ENCODE data around the gene FMN1. TPM values are rescaled to one million over a fixed set of nuclear protein-coding genes. Genes with fewer than 3 reads are reported as not detected.

FMN1 gene
- total and polyA plus RNA-seq, 10 of the 15 experiments (the other 5 are each of a cell fraction or from before 2014, with no cell fraction given) = 0.05 to 0.16 (median 0.08) TPM; not detected in 4

DNA sequence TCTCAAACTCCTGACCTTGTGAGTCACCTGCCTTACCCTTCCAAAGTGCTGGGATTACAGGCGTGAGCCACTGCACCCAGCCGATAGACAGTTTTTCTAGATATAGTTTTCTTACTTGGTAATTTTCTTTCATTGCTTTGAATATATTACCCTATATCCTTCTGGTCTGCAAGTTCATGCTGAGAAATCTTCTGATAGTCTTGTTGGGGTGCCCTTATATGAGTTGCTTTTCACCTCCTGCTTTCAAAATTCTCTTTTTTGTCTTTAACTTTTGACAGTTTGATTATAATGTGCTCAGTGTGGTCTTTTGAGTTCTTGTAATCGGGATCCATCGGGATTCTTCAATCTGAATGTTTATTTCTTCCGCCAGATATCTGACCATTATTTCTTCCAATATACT lies 259.4 kb downstream of the FMN1 start:
- RAD21 ChIA-PET (ENCODE audit: unreplicated experiment) = no interaction called here
- H3K4me3 ChIP-seq = no peak overlapping the region
- in situ Hi-C loops (cut with MboI) (no loop called here), intact Hi-C loops (cut with micrococcal nuclease; ENCODE audit: unreplicated experiment) (no loop called here)
- 51% methylated on average over 5 of the region's 5 CpGs for WGBS (ENCODE audit: insufficient coverage, insufficient replicate concordance, low lambda C conversion rate, missing lambda C conversion rate)
- no peaks in the 10 kb centered on the region for H3K79me2 ChIP-seq (ENCODE audit: control insufficient read depth, insufficient read depth, low read length)
- H4K20me1 ChIP-seq (ENCODE audit: control insufficient read depth, insufficient read depth) = no peaks in the 10 kb centered on the region
- H3K4me2 ChIP-seq (ENCODE audit: control insufficient read depth, insufficient read depth) = no peak overlapping the region
- no peak overlapping the region for H3K9ac ChIP-seq (ENCODE audit: control insufficient read depth, insufficient read depth, low read length)
- H3K4me1 ChIP-seq (ENCODE audit: control insufficient read depth, insufficient read depth, low read length) = no peaks in the 10 kb centered on the region
- FAIRE-seq = no peak
- no peak for DNase-seq (ENCODE audit: low read depth, low spot score)
- no peaks in the 10 kb centered on the region for H3K36me3 ChIP-seq (ENCODE audit: control insufficient read depth in 2 of 2, insufficient read depth in 2 of 2, low read length in 1 of 2)
- SMC1A ChIA-PET (ENCODE audit: uncharacterized antibody, unreplicated experiment) = interaction anchor here (2.1 kb wide), 1 partner anchor 91 kb away, joined by 49 read pairs; no protein-coding TSS in a partner anchor
- no TSS peak for BruUV-seq (replicated peaks)
- peaks cover 0 to 4% of the 10 kb centered on the region in 2 experiments; a peak in 1 of 4 replicates for H3K27me3 ChIP-seq (replicated peaks in 1 of 2; ENCODE audit: control insufficient read depth in 2 of 2, insufficient read depth in 2 of 2, low read length in 1 of 2)
- no peak overlapping the region for H2AFZ ChIP-seq (ENCODE audit: control insufficient read depth, low read depth, low read length)
- ATAC-seq = no peak
- no peaks in the 10 kb centered on the region for H3K9me3 ChIP-seq (replicated peaks; ENCODE audit: control insufficient read depth, insufficient read depth, low read length)
- CTCF ChIA-PET = interaction anchor here (1.7 to 2.6 kb wide), 2 partner anchors 74 to 92 kb away, joined by 4 to 111 read pairs; no protein-coding TSS in a partner anchor
- POLR2A ChIA-PET = no interaction called here
- H3K27ac ChIP-seq (ENCODE audit: control insufficient read depth, insufficient read depth) = no peak overlapping the region
- TF ChIP-seq KAT2A (conservative IDR thresholded peaks at IDR 0.05; ENCODE audit: control insufficient read depth, low read depth, low read length) (no peak), NKRF (conservative IDR thresholded peaks at IDR 0.05) (no peak), EED (IDR thresholded peaks at IDR 0.05; ENCODE audit: low read depth) (no peak), CUX1 (IDR thresholded peaks at IDR 0.05; ENCODE audit: insufficient replicate concordance, low read depth, low read length) (no peak), RB1 (IDR thresholded peaks at IDR 0.05; ENCODE audit: borderline replicate concordance) (no peak), RCOR1 (conservative IDR thresholded peaks at IDR 0.05; ENCODE audit: low read depth, low read length) (no peak), MYC (IDR thresholded peaks at IDR 0.05; ENCODE audit: insufficient read depth, insufficient read length, insufficient replicate concordance, low read length, severe bottlenecking) (no peak), E4F1 (IDR thresholded peaks at IDR 0.05; ENCODE audit: borderline replicate concordance, partially characterized antibody) (no peak), TCF7 (IDR thresholded peaks at IDR 0.05; ENCODE audit: borderline replicate concordance) (no peak), ZNF207 (IDR thresholded peaks at IDR 0.05; ENCODE audit: borderline replicate concordance) (no peak)
- TF ChIP-seq, protein P1, sequence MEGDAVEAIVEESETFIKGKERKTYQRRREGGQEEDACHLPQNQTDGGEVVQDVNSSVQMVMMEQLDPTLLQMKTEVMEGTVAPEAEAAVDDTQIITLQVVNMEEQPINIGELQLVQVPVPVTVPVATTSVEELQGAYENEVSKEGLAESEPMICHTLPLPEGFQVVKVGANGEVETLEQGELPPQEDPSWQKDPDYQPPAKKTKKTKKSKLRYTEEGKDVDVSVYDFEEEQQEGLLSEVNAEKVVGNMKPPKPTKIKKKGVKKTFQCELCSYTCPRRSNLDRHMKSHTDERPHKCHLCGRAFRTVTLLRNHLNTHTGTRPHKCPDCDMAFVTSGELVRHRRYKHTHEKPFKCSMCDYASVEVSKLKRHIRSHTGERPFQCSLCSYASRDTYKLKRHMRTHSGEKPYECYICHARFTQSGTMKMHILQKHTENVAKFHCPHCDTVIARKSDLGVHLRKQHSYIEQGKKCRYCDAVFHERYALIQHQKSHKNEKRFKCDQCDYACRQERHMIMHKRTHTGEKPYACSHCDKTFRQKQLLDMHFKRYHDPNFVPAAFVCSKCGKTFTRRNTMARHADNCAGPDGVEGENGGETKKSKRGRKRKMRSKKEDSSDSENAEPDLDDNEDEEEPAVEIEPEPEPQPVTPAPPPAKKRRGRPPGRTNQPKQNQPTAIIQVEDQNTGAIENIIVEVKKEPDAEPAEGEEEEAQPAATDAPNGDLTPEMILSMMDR (IDR thresholded peaks at IDR 0.05 in 2 of 3, conservative IDR thresholded peaks at IDR 0.05 in 1 of 3; ENCODE audit: control insufficient read depth in 2 of 3, extremely low read depth in 1 of 3, insufficient read depth in 1 of 3, low read depth in 3 of 3, low read length in 3 of 3) = no peak

Measured in GM12878 (cell line).